ENCODE data around the gene PDE8A. TPM values are rescaled to one million over a fixed set of nuclear protein-coding genes. Genes with fewer than 3 reads are reported as not detected.

The PDE8A gene
- polyA plus RNA-seq, 1 experiment, result 22.5 TPM

GRCh38 chr15:85120351-85121113 lies 138.9 kb downstream of the PDE8A start:
- POLR2A ChIA-PET, result no interaction called here
- no peak overlapping the region for H3K4me3 ChIP-seq (ENCODE audit: low read depth, low read length)
- no peak for TF ChIP-seq CTCF (IDR thresholded peaks at IDR 0.05; ENCODE audit: insufficient read depth, low read depth, low read length)
- peaks cover 5% of the 10 kb centered on the region for H3K36me3 ChIP-seq (ENCODE audit: control insufficient read depth, insufficient read depth, low read length)
- H3K27me3 ChIP-seq (ENCODE audit: control insufficient read depth, insufficient read depth, low read length), result no peaks in the 10 kb centered on the region
- DNase-seq (ENCODE audit: low read depth), result no peak
- CTCF ChIA-PET, result interaction anchor here (0.8 kb wide), 1 partner anchor 42 kb away, joined by 3 read pairs; no protein-coding TSS in a partner anchor

GRCh38 chr15:85124173-85124572 lies 142.5 kb downstream of the PDE8A start:
- Histone ChIP-seq H3K36me3 (ENCODE audit: control insufficient read depth, insufficient read depth, low read length) (peaks cover 4% of the 10 kb centered on the region), H3K27me3 (ENCODE audit: control insufficient read depth, insufficient read depth, low read length) (no peaks in the 10 kb centered on the region), H3K4me3 (ENCODE audit: low read depth, low read length) (no peak overlapping the region)
- DNase-seq (ENCODE audit: low read depth), result no peak
- ChIA-PET CTCF (interaction anchor here (1.2 to 1.4 kb wide), 2 partner anchors 11 to 13 kb away, joined by 3 to 4 read pairs; no protein-coding TSS in a partner anchor), POLR2A (no interaction called here)
- no peak for TF ChIP-seq CTCF (IDR thresholded peaks at IDR 0.05; ENCODE audit: insufficient read depth, low read depth, low read length)

GRCh38 chr15:85125056-85125661 lies 143.5 kb downstream of the PDE8A start:
- POLR2A ChIA-PET, result no interaction called here
- Histone ChIP-seq H3K36me3 (ENCODE audit: control insufficient read depth, insufficient read depth, low read length) (peaks cover 4% of the 10 kb centered on the region), H3K4me3 (ENCODE audit: low read depth, low read length) (no peak overlapping the region), H3K27me3 (ENCODE audit: control insufficient read depth, insufficient read depth, low read length) (no peaks in the 10 kb centered on the region)
- DNase-seq (ENCODE audit: low read depth), result no peak
- no peak for TF ChIP-seq CTCF (IDR thresholded peaks at IDR 0.05; ENCODE audit: insufficient read depth, low read depth, low read length)
- CTCF ChIA-PET, result interaction anchor here (0.7 to 1.4 kb wide), 3 partner anchors 9 to 15 kb away, joined by 3 to 4 read pairs (median 3); no protein-coding TSS in a partner anchor

GRCh38 chr15:85128621-85129020 lies 147.0 kb downstream of the PDE8A start:
- TF ChIP-seq CTCF (IDR thresholded peaks at IDR 0.05; ENCODE audit: insufficient read depth, low read depth, low read length), result no peak
- POLR2A ChIA-PET, result no interaction called here
- H3K27me3 ChIP-seq (ENCODE audit: control insufficient read depth, insufficient read depth, low read length), result no peaks in the 10 kb centered on the region

GRCh38 chr15:85129881-85130280 lies 148.2 kb downstream of the PDE8A start:
- no peaks in the 10 kb centered on the region for H3K27me3 ChIP-seq (ENCODE audit: control insufficient read depth, insufficient read depth, low read length)
- peaks cover 2% of the 10 kb centered on the region for H3K36me3 ChIP-seq (ENCODE audit: control insufficient read depth, insufficient read depth, low read length)
- no peak overlapping the region for H3K4me3 ChIP-seq (ENCODE audit: low read depth, low read length)
- POLR2A ChIA-PET, result no interaction called here
- DNase-seq (ENCODE audit: low read depth), result no peak
- CTCF ChIA-PET, result interaction anchor here (1.1 kb wide), 1 partner anchor 44 kb away, joined by 3 read pairs; no protein-coding TSS in a partner anchor
- no peak for TF ChIP-seq CTCF (IDR thresholded peaks at IDR 0.05; ENCODE audit: insufficient read depth, low read depth, low read length)

More at GRCh38 chr15:85128621-85129020, 147.0 kb downstream of the PDE8A start:
- DNase-seq (ENCODE audit: low read depth), result no peak
- peaks cover 4% of the 10 kb centered on the region; the same call in 1 of the 2 replicates for H3K36me3 ChIP-seq (ENCODE audit: control insufficient read depth, insufficient read depth, low read length)
- H3K4me3 ChIP-seq (ENCODE audit: low read depth, low read length), result no peak overlapping the region
- CTCF ChIA-PET, result no interaction called here
